HepG2 (cell line): ENCODE measurements around the gene SCARB2. TPM values are rescaled to one million over a fixed set of nuclear protein-coding genes. Genes with fewer than 3 reads are reported as not detected.

Experiments used
- ASH2L ChIP-seq: fragments of 300-600, 200-600 bp; sonication (generic); IDR thresholded peaks from 2 replicates; pipeline ENCODE4 v1.7.0; 2017; ENCODE audit warnings: low read depth, mild to moderate bottlenecking, moderate library complexity, mixed read lengths, low read length; ENCODE audit not compliant: insufficient read length
- ATF5 ChIP-seq: sonication (generic); formaldehyde crosslinking; IDR thresholded peaks from 2 replicates; pipeline ENCODE4 v1.4.0; 2020; ENCODE audit warnings: mild to moderate bottlenecking, low read depth, missing genetic modification reagents
- BCL3 ChIP-seq: sonication (generic); formaldehyde crosslinking; IDR thresholded peaks from 2 replicates; pipeline ENCODE4 v1.5.1; 2020; ENCODE audit warnings: mild to moderate bottlenecking, missing genetic modification reagents, moderate library complexity
- JUN ChIP-seq: sonication (generic); formaldehyde crosslinking; IDR thresholded peaks from 2 replicates; pipeline ENCODE4 v1.4.0; 2020; ENCODE audit warnings: mild to moderate bottlenecking, missing genetic modification reagents
- KLF6 ChIP-seq: IDR thresholded peaks from 2 replicates; pipeline ENCODE4 v1.8.0; 2016; ENCODE audit warnings: missing biosample characterization, missing genetic modification reagents
- KMT2A ChIP-seq: sonication (generic); formaldehyde crosslinking; IDR thresholded peaks from 2 replicates; pipeline ENCODE4 v1.4.0; 2020; ENCODE audit warnings: missing genetic modification reagents
- NRL ChIP-seq: sonication (generic); formaldehyde crosslinking; IDR thresholded peaks from 2 replicates; pipeline ENCODE4 v1.5.0; 2020; ENCODE audit warnings: missing genetic modification reagents, mild to moderate bottlenecking, moderate library complexity, borderline replicate concordance
- SIN3B ChIP-seq: fragments of 150-350 bp; IDR thresholded peaks from 2 replicates; pipeline ENCODE4 v1.6.1; 2014; ENCODE audit warnings: low read length
- SNAPC4 ChIP-seq: sonication (generic); formaldehyde crosslinking; IDR thresholded peaks from 2 replicates; pipeline ENCODE4 v1.4.0; 2020; ENCODE audit warnings: mild to moderate bottlenecking, missing genetic modification reagents
- SRSF1 ChIP-seq: fragments of 200-400 bp; formaldehyde crosslinking; optimal IDR thresholded peaks from 2 replicates; pipeline ENCODE3; 2017; ENCODE audit warnings: mild to moderate bottlenecking, low read depth, low read length, moderate library complexity
- TCF12 ChIP-seq, 2 experiments: fragments of 450-650 bp in 1 of 2; sonication (generic) in 1 of 2; formaldehyde crosslinking in 1 of 2; IDR thresholded peaks; 2 replicates each; pipeline versions ENCODE4 v1.6.1 to v1.8.0; 2017 to 2022; ENCODE audit warnings: antibody characterized with exemption in 1 of 2, mild to moderate bottlenecking in 1 of 2, missing genetic modification reagents in 1 of 2, moderate library complexity in 1 of 2
- ZFP37 ChIP-seq: sonication (generic); formaldehyde crosslinking; IDR thresholded peaks from 2 replicates; pipeline ENCODE4 v1.4.0; 2020; ENCODE audit warnings: missing genetic modification reagents, borderline replicate concordance
- ZGPAT ChIP-seq: IDR thresholded peaks from 2 replicates; pipeline ENCODE4 v1.6.1; 2016; ENCODE audit warnings: mild to moderate bottlenecking
- ZNF512 ChIP-seq: sonication (generic); formaldehyde crosslinking; IDR thresholded peaks from 2 replicates; pipeline ENCODE4 v1.4.0; 2020; ENCODE audit warnings: mild to moderate bottlenecking, missing genetic modification reagents
- polyA plus RNA-seq, 8 experiments: library from polyadenylated mRNA; depleted of rRNA in 3 of 8; stranded (reverse) in 7 of 8; unstranded in 1 of 8; fragments of >200 nt; fragmentation: Illumina TruSeq in 4 of 8; extraction: Trizol in 4 of 8; gene quantifications; 2 replicates each; pipeline versions ENCODE4 v1.2.1 to v1.2.3, GENCODE V29; 2011 to 2016; ENCODE audit warnings: low read depth in 4 of 8, missing spikeins in 1 of 8, mixed read lengths in 1 of 8; ENCODE audit not compliant: insufficient read depth in 1 of 8
- total RNA-seq, 5 experiments: library from RNA; depleted of rRNA; stranded (reverse); fragments of >200 nt; fragmentation: Illumina TruSeq; extraction: Trizol; gene quantifications; 2 replicates each; pipeline ENCODE4 v1.2.3, GENCODE V29; 2016; ENCODE audit warnings: low read depth in 1 of 5

The SCARB2 gene
- total and polyA plus RNA-seq, 2 of the 13 experiments (the other 11 are each of a cell fraction or from before 2014, with no cell fraction given): 40.6 to 43.4 TPM

- TF ChIP-seq JUN (0 out of 2 replicates have a peak, but pooled peaks have one; percentile 28), BCL3 (peak; percentile 24; the same call in 1 of the 2 replicates), ASH2L (peak; percentile 64), KLF6 (no peak), SNAPC4 (no peak), SRSF1 (peak; percentile 58), ZNF512 (CRISPR knock-in tag) (no peak), KMT2A (peak; percentile 71; the same call in 1 of the 2 replicates), ZGPAT (peak; percentile 92), ZFP37 (CRISPR knock-in tag) (peak; percentile 41; the same call in 1 of the 2 replicates), ATF5 (CRISPR knock-in tag) (no peak), NRL (CRISPR knock-in tag) (peak; percentile 74), SIN3B (no peak), TCF12 (IDR thresholded peaks at IDR 0.05) (no peak), TCF12 (CRISPR knock-in tag; IDR thresholded peaks at IDR 0.05) (peak; percentile 76)
These were observed 38.0 kb upstream of the SCARB2 start, which contains the start of gene FAM47E (continued) for GRCh38 chr4:76251441-76252270.
